Osteoblast (primary cell): ENCODE results near the gene CRELD2. TPM values are rescaled to one million over a fixed set of nuclear protein-coding genes. Genes with fewer than 3 reads are reported as not detected.

Experiments
- DNase-seq: peaks from one replicate; pipeline ENCODE4 v3.0.0; 2011; ENCODE audit warnings: low spot score, mixed read lengths; ENCODE audit not compliant: insufficient read length; ENCODE audit errors: missing footprints
- H2AFZ ChIP-seq: 2 replicates; pipeline ENCODE4 v1.6.0; 2011; ENCODE audit warnings: mild to moderate bottlenecking, low read length
- H3K27ac ChIP-seq: 2 replicates; pipeline ENCODE4 v1.5.1; 2011; ENCODE audit warnings: mild to moderate bottlenecking, low read depth, low read length, moderate library complexity
- H3K27me3 ChIP-seq: 2 replicates; pipeline ENCODE4 v1.6.0; 2012; ENCODE audit warnings: mild to moderate bottlenecking, control low read depth, inconsistent platforms, low read length, moderate library complexity; ENCODE audit not compliant: insufficient read depth
- H3K36me3 ChIP-seq: 2 replicates; pipeline ENCODE4 v1.5.1; 2011; ENCODE audit warnings: mild to moderate bottlenecking, low read length, control low read depth, moderate library complexity; ENCODE audit not compliant: insufficient read depth
- H3K4me1 ChIP-seq: 2 replicates; pipeline ENCODE4 v1.5.1; 2011; ENCODE audit warnings: mild to moderate bottlenecking, low read length, control low read depth, moderate library complexity; ENCODE audit not compliant: insufficient read depth
- H3K4me2 ChIP-seq: 2 replicates; pipeline ENCODE4 v1.6.0; 2011; ENCODE audit warnings: mild to moderate bottlenecking, low read length; ENCODE audit not compliant: insufficient read depth
- H3K4me3 ChIP-seq: fragments of 200-600 bp; sonication (generic); 3 replicates; pipeline ENCODE4 v1.5.1; 2012; ENCODE audit warnings: mild to moderate bottlenecking, low read length, inconsistent platforms; ENCODE audit not compliant: insufficient read depth
- H3K79me2 ChIP-seq: 2 replicates; pipeline ENCODE4 v1.6.0; 2012; ENCODE audit warnings: mild to moderate bottlenecking, low read length, control low read depth, inconsistent platforms; ENCODE audit not compliant: insufficient read depth
- H3K9me3 ChIP-seq: 2 replicates; pipeline ENCODE4 v1.5.1; 2011; ENCODE audit warnings: low read depth, low read length, control low read depth
- H4K20me1 ChIP-seq: 2 replicates; pipeline ENCODE4 v1.6.0; 2012; ENCODE audit warnings: mild to moderate bottlenecking, low read length, control low read depth; ENCODE audit not compliant: insufficient read depth
- CTCF ChIP-seq: IDR thresholded peaks from 2 replicates; pipeline ENCODE4 v1.5.1; 2011; ENCODE audit warnings: mild to moderate bottlenecking, low read depth, low read length, moderate library complexity; ENCODE audit errors: extremely low read depth
- total RNA-seq: library from RNA; depleted of rRNA; stranded (reverse); fragments of >200 nt; gene quantifications from 2 replicates; pipeline ENCODE4 v1.2.3, GENCODE V29; 2012

The CRELD2 gene
- total RNA-seq, 1 donor: 31.1 TPM

DNA sequence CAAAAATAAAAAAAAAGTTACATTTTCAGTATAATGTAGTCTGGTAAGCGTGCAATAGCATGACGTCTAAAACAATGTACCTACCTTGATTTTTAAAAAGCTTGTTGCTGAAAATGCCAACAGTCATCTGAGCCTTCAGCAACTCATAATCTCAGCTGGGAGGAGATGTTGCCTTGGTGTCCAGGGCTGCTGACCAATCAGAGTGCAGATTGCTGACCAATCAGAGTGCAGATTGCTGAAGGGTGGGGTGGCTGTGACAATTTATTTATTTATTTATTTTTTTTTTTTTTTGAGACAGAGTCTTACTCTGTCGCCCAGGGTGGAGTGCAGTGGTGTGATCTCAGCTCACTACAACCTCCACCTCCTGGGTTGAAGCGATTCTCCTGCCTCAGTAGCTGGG lies 47.0 kb upstream of the CRELD2 start:
- Histone ChIP-seq H3K9me3 (peaks cover 8% of the 10 kb centered on the region), H3K4me3 (no peak overlapping the region), H3K4me1 (no peaks in the 10 kb centered on the region), H3K79me2 (peaks cover 91% of the 10 kb centered on the region), H2AFZ (no peak overlapping the region), H3K36me3 (peaks cover 10% of the 10 kb centered on the region), H4K20me1 (peaks cover 44% of the 10 kb centered on the region), H3K27me3 (no peaks in the 10 kb centered on the region), H3K27ac (no peak overlapping the region), H3K4me2 (no peak overlapping the region)
- no peak for DNase-seq
- TF ChIP-seq CTCF: no peak

DNA sequence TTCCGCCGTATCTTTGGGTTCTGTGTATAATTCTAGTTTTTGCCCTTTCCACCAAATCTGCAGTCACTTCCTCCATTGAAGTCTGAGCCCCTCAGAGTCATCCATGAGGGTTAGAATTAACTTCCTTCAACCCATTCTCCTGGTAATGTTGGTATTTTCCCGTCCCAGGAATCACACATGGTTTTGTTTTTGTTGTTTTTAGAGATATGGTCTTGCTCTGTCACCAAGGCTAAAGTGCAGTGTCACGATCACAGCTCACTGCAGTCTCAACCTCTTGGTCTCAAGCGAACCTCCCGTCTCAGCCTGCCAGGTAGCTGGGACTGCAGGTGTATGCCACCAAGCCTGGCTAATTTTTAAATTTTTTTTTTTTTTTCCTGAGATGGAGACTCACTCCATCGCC lies 46.1 kb upstream of the CRELD2 start:
- Histone ChIP-seq H3K27me3 (no peaks in the 10 kb centered on the region), H4K20me1 (peaks cover 39% of the 10 kb centered on the region), H3K9me3 (peaks cover 4% of the 10 kb centered on the region), H3K4me2 (no peak overlapping the region), H3K4me3 (no peak overlapping the region), H3K79me2 (peaks cover 88% of the 10 kb centered on the region), H3K27ac (no peak overlapping the region), H3K36me3 (peaks cover 5% of the 10 kb centered on the region), H2AFZ (no peak overlapping the region), H3K4me1 (no peaks in the 10 kb centered on the region)
- no peak for DNase-seq
- TF ChIP-seq CTCF: no peak

- H3K27me3 ChIP-seq: no peaks in the 10 kb centered on the region
- H3K9me3 ChIP-seq: peaks cover 4% of the 10 kb centered on the region
- peaks cover 89% of the 10 kb centered on the region for H3K79me2 ChIP-seq
- peaks cover 37% of the 10 kb centered on the region for H4K20me1 ChIP-seq
- TF ChIP-seq CTCF: no peak
- no peak overlapping the region for H2AFZ ChIP-seq
- no peaks in the 10 kb centered on the region for H3K4me1 ChIP-seq
- H3K4me2 ChIP-seq: no peak overlapping the region
- peaks cover 3% of the 10 kb centered on the region for H3K36me3 ChIP-seq
- no peak overlapping the region for H3K4me3 ChIP-seq
- no peak for DNase-seq
- H3K27ac ChIP-seq: no peak overlapping the region
Measured at GRCh38 chr22:49873228-49873940, 45.0 kb upstream of the CRELD2 start.

DNA sequence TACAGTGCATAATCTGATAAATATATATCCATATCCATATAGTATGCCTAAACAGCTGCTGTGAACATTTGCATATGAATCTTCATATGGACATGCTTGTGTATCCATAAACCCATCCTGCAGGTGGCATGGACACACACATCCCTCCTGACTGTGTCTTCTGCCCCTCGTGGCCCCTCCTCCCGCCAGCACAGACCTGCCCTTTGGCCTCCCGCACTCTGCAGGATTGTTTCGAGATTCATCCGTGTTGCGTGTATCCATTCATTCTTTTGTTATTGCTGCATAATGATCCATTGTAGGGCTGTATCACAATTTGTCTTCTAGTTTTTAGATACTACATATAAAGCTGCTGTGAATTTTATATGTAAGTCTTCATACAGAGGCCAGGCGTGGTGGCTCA lies 40.8 kb upstream of the CRELD2 start:
- no peaks in the 10 kb centered on the region for H3K36me3 ChIP-seq
- H3K4me3 ChIP-seq: no peak overlapping the region
- no peak for DNase-seq
- H3K27ac ChIP-seq: no peak overlapping the region
- H4K20me1 ChIP-seq: peaks cover 28% of the 10 kb centered on the region
- H3K9me3 ChIP-seq: no peaks in the 10 kb centered on the region
- H3K4me2 ChIP-seq: no peak overlapping the region
- no peak for TF ChIP-seq CTCF
- no peak overlapping the region for H2AFZ ChIP-seq
- H3K4me1 ChIP-seq: no peaks in the 10 kb centered on the region
- H3K79me2 ChIP-seq: peaks cover 85% of the 10 kb centered on the region
- no peaks in the 10 kb centered on the region for H3K27me3 ChIP-seq
